GM12864 (cell line): ENCODE measurements around the gene ATG5.
A peak's percentile ranks its signal among the peaks of the same experiment; 100 is the strongest.

Experiments
- DNase-seq: peaks from one replicate; pipeline ENCODE4 v3.0.0-alpha.2; 2011; ENCODE audit warnings: low read depth
- H3K4me3 ChIP-seq: 2 replicates; pipeline ENCODE4 v1.5.1; 2011; ENCODE audit warnings: mild to moderate bottlenecking, low read depth, low read length, control low read depth
- TF ChIP-seq, protein P1 (sequence below): IDR thresholded peaks from 2 replicates; pipeline ENCODE4 v1.5.1; 2011; ENCODE audit warnings: low read depth, mild to moderate bottlenecking, moderate library complexity, low read length, control low read depth, inconsistent platforms; ENCODE audit errors: missing control alignments

ATG5 gene

DNA sequence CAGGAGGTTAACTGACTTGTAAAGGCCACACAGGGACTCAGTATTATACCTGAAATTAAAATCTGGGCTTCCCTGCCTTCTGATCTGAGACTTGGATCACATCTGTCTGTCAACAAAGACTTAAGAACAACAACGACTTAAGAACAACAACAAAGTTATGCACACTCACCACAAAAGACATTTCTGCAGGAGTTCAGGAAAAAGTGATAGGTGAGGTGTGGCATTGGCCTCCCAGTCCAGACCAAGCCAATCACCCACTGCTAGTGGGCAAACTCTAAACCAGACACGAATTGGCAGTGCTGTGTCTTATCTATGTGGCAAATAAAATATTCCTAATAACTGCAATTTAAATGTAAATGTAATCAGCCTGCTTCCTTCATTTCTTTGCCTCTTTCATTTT lies 178.1 kb downstream of the ATG5 start:
- no peak overlapping the region for H3K4me3 ChIP-seq
- TF ChIP-seq, protein P1, sequence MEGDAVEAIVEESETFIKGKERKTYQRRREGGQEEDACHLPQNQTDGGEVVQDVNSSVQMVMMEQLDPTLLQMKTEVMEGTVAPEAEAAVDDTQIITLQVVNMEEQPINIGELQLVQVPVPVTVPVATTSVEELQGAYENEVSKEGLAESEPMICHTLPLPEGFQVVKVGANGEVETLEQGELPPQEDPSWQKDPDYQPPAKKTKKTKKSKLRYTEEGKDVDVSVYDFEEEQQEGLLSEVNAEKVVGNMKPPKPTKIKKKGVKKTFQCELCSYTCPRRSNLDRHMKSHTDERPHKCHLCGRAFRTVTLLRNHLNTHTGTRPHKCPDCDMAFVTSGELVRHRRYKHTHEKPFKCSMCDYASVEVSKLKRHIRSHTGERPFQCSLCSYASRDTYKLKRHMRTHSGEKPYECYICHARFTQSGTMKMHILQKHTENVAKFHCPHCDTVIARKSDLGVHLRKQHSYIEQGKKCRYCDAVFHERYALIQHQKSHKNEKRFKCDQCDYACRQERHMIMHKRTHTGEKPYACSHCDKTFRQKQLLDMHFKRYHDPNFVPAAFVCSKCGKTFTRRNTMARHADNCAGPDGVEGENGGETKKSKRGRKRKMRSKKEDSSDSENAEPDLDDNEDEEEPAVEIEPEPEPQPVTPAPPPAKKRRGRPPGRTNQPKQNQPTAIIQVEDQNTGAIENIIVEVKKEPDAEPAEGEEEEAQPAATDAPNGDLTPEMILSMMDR: no peak
- DNase-seq: no peak

DNA sequence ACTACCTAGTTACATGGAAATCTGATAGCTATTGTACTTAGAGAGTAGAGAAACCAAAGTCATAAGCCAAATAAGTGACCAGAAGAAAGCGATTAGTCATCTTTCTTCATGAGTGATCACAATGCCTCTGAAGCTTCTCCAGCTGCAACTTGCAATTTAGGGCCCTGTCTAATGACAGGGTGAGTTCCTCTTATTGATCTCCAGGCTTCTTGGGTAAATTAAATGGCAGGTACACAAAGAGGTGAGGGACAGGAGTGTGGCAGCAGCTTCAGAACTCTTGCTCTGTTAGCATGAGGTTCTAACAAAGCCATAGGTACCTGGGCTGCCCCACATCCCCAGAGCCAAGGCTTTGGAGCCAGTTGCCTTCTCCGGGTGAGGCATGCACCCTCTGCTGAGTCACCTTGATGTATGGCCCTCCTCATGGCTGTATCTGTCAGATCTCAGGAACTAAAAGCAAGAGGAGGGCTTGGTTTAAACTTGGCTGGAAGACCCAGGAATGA lies 178.7 kb downstream of the ATG5 start:
- no peak overlapping the region for H3K4me3 ChIP-seq
- DNase-seq: no peak
- TF ChIP-seq, protein P1: no peak

DNA sequence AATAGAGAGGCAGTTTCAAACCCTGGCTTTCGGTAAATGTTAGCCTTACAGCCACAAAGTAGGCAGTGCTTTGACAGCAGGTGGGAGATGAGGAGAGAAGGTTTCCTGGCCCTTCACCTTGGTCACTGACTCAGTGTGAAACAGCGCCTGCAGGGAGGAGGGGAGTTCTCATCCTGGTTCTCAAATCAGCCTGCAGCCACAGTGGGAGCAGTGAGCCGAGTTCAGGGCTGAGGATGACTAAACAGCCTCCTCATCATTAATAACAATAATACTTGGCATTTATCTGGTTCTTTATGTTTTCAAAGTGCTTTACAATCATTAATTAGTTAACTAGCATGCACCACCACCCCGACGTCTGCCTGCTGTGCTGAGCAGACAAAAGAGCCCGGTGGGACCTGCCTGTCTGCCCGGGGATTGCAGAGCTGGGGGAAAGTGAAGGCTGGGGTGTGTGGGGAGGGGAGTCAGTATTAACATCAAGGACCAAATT lies 179.8 kb downstream of the ATG5 start:
- peak; percentile 88 for DNase-seq
- TF ChIP-seq, protein P1: no peak
- no peak overlapping the region for H3K4me3 ChIP-seq

DNA sequence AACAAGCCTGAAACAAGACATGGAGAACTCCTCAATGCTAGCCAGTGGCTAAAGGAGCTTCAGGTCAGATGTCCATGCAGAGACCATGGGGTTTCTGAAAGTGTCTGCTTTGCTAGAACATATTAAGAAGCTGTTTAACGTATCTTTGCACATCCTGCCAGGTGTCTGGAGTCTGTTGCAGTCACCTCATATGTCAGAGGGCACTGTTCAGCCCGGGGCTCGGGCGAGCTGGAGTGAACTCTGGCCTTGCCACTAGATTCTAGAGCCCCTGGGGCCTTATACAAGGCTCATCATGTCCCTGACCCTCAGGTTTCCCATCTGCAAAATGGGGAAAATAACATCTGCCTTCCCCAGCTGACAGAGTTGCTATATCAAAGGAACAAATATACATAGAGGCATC lies 180.4 kb downstream of the ATG5 start:
- TF ChIP-seq, protein P1: no peak
- DNase-seq: no peak
- H3K4me3 ChIP-seq: no peak overlapping the region

DNA sequence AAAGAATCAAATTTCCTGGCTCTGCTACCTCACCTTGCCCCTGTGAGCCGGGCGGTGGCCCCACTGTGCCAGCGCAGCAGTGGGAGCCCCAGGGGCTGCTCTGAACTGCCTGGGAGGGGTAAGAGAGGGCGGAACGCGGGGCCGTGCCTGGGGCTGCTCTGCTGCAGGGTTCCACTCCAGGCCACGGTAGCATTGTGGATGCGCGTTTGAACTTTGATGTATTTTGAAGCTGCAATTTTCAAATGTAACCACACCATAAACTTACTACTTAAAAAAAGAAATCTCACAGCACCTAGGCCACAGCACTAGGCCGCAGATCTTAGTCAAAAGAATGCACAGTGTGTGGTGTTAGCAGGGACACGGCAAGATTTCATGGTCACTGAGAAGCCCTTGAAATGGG lies 181.9 kb downstream of the ATG5 start:
- no peak overlapping the region for H3K4me3 ChIP-seq
- DNase-seq: no peak
- TF ChIP-seq, protein P1: no peak

DNA sequence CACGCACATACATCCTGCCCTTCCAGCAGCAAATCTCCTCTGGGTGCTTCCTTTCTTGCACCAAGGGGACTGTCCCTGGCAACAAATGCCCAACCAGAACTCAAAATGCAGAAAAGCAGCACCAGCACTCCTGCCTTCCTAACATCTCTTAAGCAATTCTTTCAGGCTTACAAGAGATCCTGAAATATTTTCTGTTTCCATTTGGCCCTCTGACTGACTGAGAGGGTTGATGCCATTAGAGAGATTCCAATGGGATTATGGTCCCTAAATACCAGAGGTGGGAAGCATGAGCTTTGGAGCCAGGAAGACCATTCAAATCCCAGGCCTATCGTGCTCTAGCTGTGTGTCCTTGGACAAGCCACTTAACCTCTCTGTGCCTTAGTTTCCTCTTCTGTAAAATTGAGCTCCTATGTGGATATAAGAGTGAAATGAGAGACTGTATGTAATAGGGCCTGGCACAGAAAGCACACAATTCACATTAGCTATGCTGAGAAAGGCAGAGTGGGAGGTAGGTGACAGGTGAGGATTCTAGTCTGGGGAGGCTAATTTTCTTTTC lies 182.6 kb downstream of the ATG5 start:
- DNase-seq: no peak
- TF ChIP-seq, protein P1: no peak
- H3K4me3 ChIP-seq: no peak overlapping the region
